HepG2 (cell line): Measurements from ENCODE around the gene TAS1R1. TPM values are rescaled to one million over a fixed set of nuclear protein-coding genes. Genes with fewer than 3 reads are reported as not detected.

ENCODE experiments used
- HOXA7 ChIP-seq: sonication (generic); formaldehyde crosslinking; IDR thresholded peaks from 2 replicates; pipeline ENCODE4 v1.8.1; 2022; ENCODE audit warnings: mild to moderate bottlenecking, missing genetic modification reagents, moderate library complexity
- MXD3 ChIP-seq: IDR thresholded peaks from 2 replicates; pipeline ENCODE4 v1.6.1; 2016; ENCODE audit warnings: mild to moderate bottlenecking, missing biosample characterization, missing genetic modification reagents
- NFYC ChIP-seq: IDR thresholded peaks from 2 replicates; pipeline ENCODE4 v1.6.1; 2016; ENCODE audit warnings: missing genetic modification reagents, missing compliant biosample characterization
- PHF5A ChIP-seq: IDR thresholded peaks from one replicate; pipeline ENCODE4 v1.6.1; 2018; ENCODE audit warnings: low read depth, missing genetic modification reagents; ENCODE audit not compliant: unreplicated experiment
- RBFOX2 ChIP-seq: fragments of 200-400 bp; formaldehyde crosslinking; IDR thresholded peaks from 2 replicates; pipeline ENCODE4 v1.6.1; 2017; ENCODE audit warnings: low read depth, mild to moderate bottlenecking, low read length
- RELA ChIP-seq: sonication (generic); formaldehyde crosslinking; IDR thresholded peaks from 2 replicates; pipeline ENCODE4 v1.4.0; 2020; ENCODE audit warnings: missing genetic modification reagents
- SAP130 ChIP-seq: IDR thresholded peaks from 2 replicates; pipeline ENCODE4 v1.6.1; 2016; ENCODE audit warnings: low read depth
- SOX13 ChIP-seq, 3 experiments: fragments of 450-650 bp in 1 of 3; sonication (generic) in 1 of 3; formaldehyde crosslinking in 1 of 3; IDR thresholded peaks in 2 of 3; conservative IDR thresholded peaks in 1 of 3; 2 replicates each; pipeline versions ENCODE4 v1.5.0 to v1.6.1; 2016 to 2020; ENCODE audit warnings: antibody characterized with exemption in 1 of 3, mild to moderate bottlenecking in 1 of 3, missing compliant biosample characterization in 1 of 3, missing genetic modification reagents in 1 of 3, moderate library complexity in 1 of 3
- SP4 ChIP-seq: sonication (generic); formaldehyde crosslinking; IDR thresholded peaks from 2 replicates; pipeline ENCODE4 v1.8.1; 2023; ENCODE audit warnings: mild to moderate bottlenecking, missing genetic modification reagents
- TEAD3 ChIP-seq: optimal IDR thresholded peaks from 2 replicates; pipeline ENCODE3; 2016; ENCODE audit warnings: borderline replicate concordance
- TFE3 ChIP-seq: IDR thresholded peaks from 2 replicates; pipeline ENCODE4 v1.6.1; 2016
- THAP7 ChIP-seq: sonication (generic); formaldehyde crosslinking; IDR thresholded peaks from 2 replicates; pipeline ENCODE4 v1.8.1; 2023; ENCODE audit warnings: mild to moderate bottlenecking, missing genetic modification reagents
- ZBTB38 ChIP-seq: sonication (generic); formaldehyde crosslinking; IDR thresholded peaks from 2 replicates; pipeline ENCODE4 v1.5.1; 2020; ENCODE audit warnings: mild to moderate bottlenecking, missing genetic modification reagents
- ZNF17 ChIP-seq: sonication (generic); formaldehyde crosslinking; IDR thresholded peaks from 2 replicates; pipeline ENCODE4 v1.5.0; 2020; ENCODE audit warnings: mild to moderate bottlenecking, missing genetic modification reagents
- ZNF263 ChIP-seq: sonication (generic); formaldehyde crosslinking; IDR thresholded peaks from 2 replicates; pipeline ENCODE4 v1.4.0; 2020; ENCODE audit warnings: missing genetic modification reagents
- ZNF337 ChIP-seq: sonication (generic); formaldehyde crosslinking; IDR thresholded peaks from 2 replicates; pipeline ENCODE4 v1.5.1; 2020; ENCODE audit warnings: missing genetic modification reagents, low read depth, mild to moderate bottlenecking, borderline replicate concordance
- ZNF350 ChIP-seq: sonication (generic); formaldehyde crosslinking; IDR thresholded peaks from 2 replicates; pipeline ENCODE4 v1.4.0; 2020; ENCODE audit warnings: mild to moderate bottlenecking, low read depth, missing genetic modification reagents, borderline replicate concordance
- ZNF746 ChIP-seq: sonication (generic); formaldehyde crosslinking; IDR thresholded peaks from 2 replicates; pipeline ENCODE4 v1.8.0; 2022; ENCODE audit warnings: mild to moderate bottlenecking, missing genetic modification reagents
- ZNF749 ChIP-seq: sonication (generic); formaldehyde crosslinking; IDR thresholded peaks from 2 replicates; pipeline ENCODE4 v1.8.0; 2022; ENCODE audit warnings: mild to moderate bottlenecking, missing genetic modification reagents, moderate library complexity, borderline replicate concordance
- ZNF792 ChIP-seq: IDR thresholded peaks from 2 replicates; pipeline ENCODE4 v1.6.1; 2016
- ZNF841 ChIP-seq: sonication (generic); formaldehyde crosslinking; IDR thresholded peaks from 2 replicates; pipeline ENCODE4 v1.8.1; 2023; ENCODE audit warnings: missing genetic modification reagents, borderline replicate concordance
- ZNF850 ChIP-seq: sonication (generic); formaldehyde crosslinking; conservative IDR thresholded peaks from 2 replicates; pipeline ENCODE4 v1.9.0; 2021; ENCODE audit warnings: mild to moderate bottlenecking, missing genetic modification reagents
- ZSCAN29 ChIP-seq: sonication (generic); formaldehyde crosslinking; conservative IDR thresholded peaks from 2 replicates; pipeline ENCODE4 v1.4.0; 2020; ENCODE audit warnings: mild to moderate bottlenecking, missing genetic modification reagents
- polyA plus RNA-seq, 8 experiments: library from polyadenylated mRNA; depleted of rRNA in 3 of 8; stranded (reverse) in 7 of 8; unstranded in 1 of 8; fragments of >200 nt; fragmentation: Illumina TruSeq in 4 of 8; extraction: Trizol in 4 of 8; gene quantifications; 2 replicates each; pipeline versions ENCODE4 v1.2.1 to v1.2.3, GENCODE V29; 2011 to 2016; ENCODE audit warnings: low read depth in 4 of 8, missing spikeins in 1 of 8, mixed read lengths in 1 of 8; ENCODE audit not compliant: insufficient read depth in 1 of 8
- total RNA-seq, 5 experiments: library from RNA; depleted of rRNA; stranded (reverse); fragments of >200 nt; fragmentation: Illumina TruSeq; extraction: Trizol; gene quantifications; 2 replicates each; pipeline ENCODE4 v1.2.3, GENCODE V29; 2016; ENCODE audit warnings: low read depth in 1 of 5
- TF ChIP-seq, protein P1 (sequence below): sonication (generic); formaldehyde crosslinking; IDR thresholded peaks from 2 replicates; pipeline ENCODE4 v1.8.1; 2023; ENCODE audit warnings: mild to moderate bottlenecking, moderate library complexity, missing genetic modification reagents
- TF ChIP-seq, protein P2 (sequence below): sonication (generic); formaldehyde crosslinking; IDR thresholded peaks from 2 replicates; pipeline ENCODE4 v1.5.0; 2020; ENCODE audit warnings: missing genetic modification reagents, mild to moderate bottlenecking, borderline replicate concordance

TAS1R1 gene
- total and polyA plus RNA-seq, 2 of the 13 experiments (the other 11 are each of a cell fraction or from before 2014, with no cell fraction given): 1.4 to 1.6 TPM

DNA sequence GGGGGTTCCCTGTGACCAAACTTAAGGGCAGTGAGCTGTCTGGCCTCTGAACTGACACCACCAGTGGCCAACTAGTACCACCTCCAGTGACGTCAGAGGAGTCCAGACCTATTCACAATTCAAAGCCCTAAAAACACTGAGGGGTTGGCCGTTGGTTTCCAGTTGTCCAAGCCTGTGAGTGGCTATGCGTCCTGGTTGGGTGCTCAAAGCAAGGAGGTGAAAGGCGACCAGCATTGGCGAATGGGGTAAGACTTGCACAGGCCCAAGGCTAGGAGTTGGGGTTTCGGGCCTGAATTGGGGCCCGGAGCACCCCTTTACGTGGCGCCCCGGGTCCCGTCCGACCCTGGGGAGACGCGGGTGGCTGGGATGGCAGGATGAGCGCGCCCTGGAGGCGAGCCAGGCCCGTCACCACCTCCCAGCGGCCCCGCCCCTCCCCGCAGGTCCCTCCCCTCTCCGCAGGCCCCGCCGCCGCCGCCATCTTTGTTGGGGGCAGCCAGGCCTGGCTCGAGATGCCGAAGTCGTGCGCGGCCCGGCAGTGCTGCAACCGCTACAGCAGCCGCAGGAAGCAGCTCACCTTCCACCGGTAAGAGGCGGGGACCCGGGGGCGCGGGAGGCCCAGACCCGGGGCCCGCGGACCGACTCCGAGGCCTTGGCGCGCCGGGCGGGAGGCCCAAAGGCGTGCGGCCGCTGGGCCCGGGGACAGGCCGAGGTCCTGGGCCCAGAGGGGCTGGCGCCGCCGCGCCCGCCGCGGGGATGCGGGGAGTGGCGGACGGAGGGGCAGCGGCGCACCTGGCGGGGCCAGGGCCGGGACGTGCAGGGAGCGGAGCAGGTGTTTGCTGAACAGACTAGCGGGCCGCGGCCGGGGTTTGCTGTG, 69.8 kb downstream of the TAS1R1 start, which contains the start of gene THAP3 (continued):
- TF ChIP-seq, protein P1, sequence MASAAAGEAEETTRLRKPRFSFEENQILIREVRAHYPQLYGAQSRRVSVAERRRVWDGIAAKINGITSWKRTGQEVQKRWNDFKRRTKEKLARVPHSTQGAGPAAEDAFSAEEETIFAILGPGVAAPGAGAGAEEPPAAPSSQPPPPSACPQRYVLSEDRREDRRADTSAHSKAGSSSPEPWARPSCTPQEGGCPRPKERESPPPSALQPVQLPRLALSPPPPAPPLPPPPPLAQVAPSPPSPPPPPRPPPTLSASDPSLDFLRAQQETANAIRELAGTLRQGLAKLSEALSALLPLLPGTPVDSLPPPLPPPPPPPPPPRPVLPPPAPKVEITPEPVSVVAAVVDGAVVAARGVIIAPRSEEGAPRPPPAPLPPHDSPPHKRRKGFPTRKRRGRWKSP: no peak
- TF ChIP-seq SP4 (CRISPR knock-in tag) (0 out of 2 replicates have a peak, but pooled peaks have one; percentile 17), ZNF850 (CRISPR knock-in tag) (no peak), ZNF841 (no peak), TEAD3 (CRISPR knock-in tag) (no peak), HOXA7 (CRISPR knock-in tag) (no peak), NFYC (CRISPR knock-in tag) (no peak), SOX13 (IDR thresholded peaks at IDR 0.05) (no peak), SOX13 (CRISPR knock-in tag; conservative IDR thresholded peaks at IDR 0.05 in 1 of 2, IDR thresholded peaks at IDR 0.05 in 1 of 2) (no peak), ZNF17 (CRISPR knock-in tag) (no peak), THAP7 (no peak), TFE3 (CRISPR knock-in tag) (no peak), ZNF746 (CRISPR knock-in tag) (no peak), ZNF749 (CRISPR knock-in tag) (0 out of 2 replicates have a peak, but pooled peaks have one; percentile 12), ZNF337 (CRISPR knock-in tag) (no peak), ZNF350 (CRISPR knock-in tag) (peak; percentile 34; the same call in 1 of the 2 replicates), RBFOX2 (peak; percentile 80), ZBTB38 (CRISPR knock-in tag) (peak; percentile 34; the same call in 1 of the 2 replicates), PHF5A (CRISPR knock-in tag) (no peak), MXD3 (CRISPR knock-in tag) (no peak; the same call in 1 of the 2 replicates), ZSCAN29 (peak; percentile 49; the same call in 1 of the 2 replicates), ZNF792 (CRISPR knock-in tag) (no peak), ZNF263 (peak; percentile 21; the same call in 1 of the 2 replicates), SAP130 (peak; percentile 70), RELA (CRISPR knock-in tag) (no peak)
- TF ChIP-seq, protein P2, sequence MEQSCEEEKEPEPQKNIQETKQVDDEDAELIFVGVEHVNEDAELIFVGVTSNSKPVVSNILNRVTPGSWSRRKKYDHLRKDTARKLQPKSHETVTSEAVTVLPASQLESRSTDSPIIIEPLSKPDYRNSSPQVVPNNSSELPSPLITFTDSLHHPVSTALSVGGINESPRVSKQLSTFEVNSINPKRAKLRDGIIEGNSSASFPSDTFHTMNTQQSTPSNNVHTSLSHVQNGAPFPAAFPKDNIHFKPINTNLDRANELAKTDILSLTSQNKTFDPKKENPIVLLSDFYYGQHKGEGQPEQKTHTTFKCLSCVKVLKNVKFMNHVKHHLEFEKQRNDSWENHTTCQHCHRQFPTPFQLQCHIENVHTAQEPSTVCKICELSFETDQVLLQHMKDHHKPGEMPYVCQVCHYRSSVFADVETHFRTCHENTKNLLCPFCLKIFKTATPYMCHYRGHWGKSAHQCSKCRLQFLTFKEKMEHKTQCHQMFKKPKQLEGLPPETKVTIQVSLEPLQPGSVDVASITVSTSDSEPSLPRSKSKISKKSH: 0 out of 2 replicates have a peak, but pooled peaks have one; percentile 46
